Suppressor macrophage (primary cell): Measurements from ENCODE around the gene PPP4R4.
"Not testable (repeated sequence)": the region's sequence is repeated elsewhere in the genome, so short reads cannot be mapped to it uniquely, and the experiment has no call there.

Experiments
- DNase-seq, 4 experiments: peaks; one replicate each; pipeline ENCODE4 v3.0.0-alpha.2; 2020 to 2022

Gene PPP4R4

GRCh38 chr14:94145902-94146527 lies 28.1 kb upstream of the PPP4R4 start:
- DNase-seq, result peak in 1 of 4 experiments; percentile 27

GRCh38 chr14:94152676-94153075 lies 21.4 kb upstream of the PPP4R4 start:
- no peak for DNase-seq

- peak in 3 of 4 experiments; percentile 30 to 54 (median 47) for DNase-seq
Observed at GRCh38 chr14:94153750-94154342, 20.3 kb upstream of the PPP4R4 start.

GRCh38 chr14:94156143-94156542 lies 18.0 kb upstream of the PPP4R4 start:
- not testable (repeated sequence) for DNase-seq

- no peak for DNase-seq
Observed at GRCh38 chr14:94157197-94157596, 16.9 kb upstream of the PPP4R4 start.

GRCh38 chr14:94158239-94158883 lies 15.8 kb upstream of the PPP4R4 start:
- no peak for DNase-seq

GRCh38 chr14:94161058-94161457 lies 13.1 kb upstream of the PPP4R4 start:
- peak; percentile 19 to 54 (median 47) for DNase-seq

- peak in 3 of 4 experiments; percentile 12 to 39 (median 20) for DNase-seq
Observed at GRCh38 chr14:94161981-94162380, 12.1 kb upstream of the PPP4R4 start.

GRCh38 chr14:94162466-94162865 lies 11.7 kb upstream of the PPP4R4 start:
- no peak for DNase-seq

GRCh38 chr14:94163796-94164195 lies 10.3 kb upstream of the PPP4R4 start:
- peak; percentile 26 to 59 (median 42) for DNase-seq

GRCh38 chr14:94164685-94165431 lies 9.3 kb upstream of the PPP4R4 start:
- DNase-seq, result no peak

GRCh38 chr14:94165744-94166143 lies 8.4 kb upstream of the PPP4R4 start:
- no peak for DNase-seq

GRCh38 chr14:94170136-94170535 lies 4.0 kb upstream of the PPP4R4 start:
- peak; percentile 12 to 51 (median 36) for DNase-seq

GRCh38 chr14:94171208-94171607 lies 2.9 kb upstream of the PPP4R4 start:
- no peak for DNase-seq

- DNase-seq, result no peak
Observed at GRCh38 chr14:94172545-94172944, 1.6 kb upstream of the PPP4R4 start.

- peak in 2 of 4 experiments; percentile 18 to 29 for DNase-seq
Observed at GRCh38 chr14:94173471-94173884, 644 bp upstream of the PPP4R4 start.

GRCh38 chr14:94174604-94175010 lies 485 bp downstream of the PPP4R4 start:
- DNase-seq, result no peak

- DNase-seq, result no peak
Observed at GRCh38 chr14:94175011-94175745, 1.1 kb downstream of the PPP4R4 start.

GRCh38 chr14:94175747-94176146 lies 1.6 kb downstream of the PPP4R4 start:
- no peak for DNase-seq

GRCh38 chr14:94176808-94177207 lies 2.7 kb downstream of the PPP4R4 start:
- no peak for DNase-seq

- DNase-seq, result no peak
Observed at GRCh38 chr14:94177806-94178205, 3.7 kb downstream of the PPP4R4 start.

- DNase-seq, result no peak
Observed at GRCh38 chr14:94179244-94179643, 5.1 kb downstream of the PPP4R4 start.
